Stimulated activated CD8-positive, alpha-beta memory T cell treated with anti-CD3 and anti-CD28 coated beads, Interleukin-15, amount 100 ng/mL, for 4 hours (primary cell): ENCODE data around the gene MRPL22.
"Not testable (repeated sequence)": the region's sequence is repeated elsewhere in the genome, so short reads cannot be mapped to it uniquely, and the experiment has no call there.

Experiments
- DNase-seq, 2 donors: peaks; one replicate each; pipeline ENCODE4 v3.0.0-alpha.2; 2020; ENCODE audit warnings: low read depth in 2 of 2

The MRPL22 gene

GRCh38 chr5:154940375-154940771, 500 bp upstream of the MRPL22 start:
- DNase-seq = no peak

DNA sequence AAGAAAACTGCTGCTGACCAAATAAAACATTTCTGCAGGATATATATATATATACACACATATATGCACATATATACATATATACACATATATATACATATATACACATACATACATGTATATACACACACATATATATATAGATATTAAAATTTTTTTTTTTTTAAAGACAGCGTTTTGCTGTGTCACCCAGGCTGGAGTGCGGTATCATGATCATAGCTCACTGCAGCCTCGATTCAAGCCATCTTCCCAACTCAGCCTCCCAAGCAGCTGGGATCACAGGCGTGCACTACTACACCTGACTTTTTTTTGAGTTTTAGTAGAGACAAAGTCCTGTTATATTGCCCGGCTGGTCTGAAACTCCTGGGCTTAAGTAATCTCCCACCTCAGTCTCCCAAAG, 2.7 kb downstream of the MRPL22 start:
- no peak for DNase-seq

GRCh38 chr5:154944716-154945115, 3.8 kb downstream of the MRPL22 start:
- DNase-seq = no peak

GRCh38 chr5:154945695-154946301, 4.9 kb downstream of the MRPL22 start:
- no peak for DNase-seq

DNA sequence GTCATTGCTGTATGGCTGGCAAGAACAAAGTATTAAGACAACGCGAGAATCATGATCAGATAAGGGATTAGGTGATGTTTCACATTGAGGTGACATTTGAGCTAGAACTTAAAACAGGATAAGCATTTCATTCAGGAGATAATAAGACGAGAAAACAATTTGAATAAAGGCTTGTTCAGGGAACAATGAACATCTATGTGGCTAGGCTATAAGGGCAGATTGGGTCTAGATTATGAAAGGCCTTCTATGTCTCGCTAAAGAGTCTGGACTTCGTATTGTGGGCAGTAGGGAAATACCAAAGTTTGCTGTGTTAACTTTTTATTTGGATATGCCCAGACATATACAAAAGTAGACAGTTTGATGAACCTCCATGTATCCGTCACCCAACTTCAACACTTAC, 6.9 kb downstream of the MRPL22 start:
- DNase-seq = no peak

DNA sequence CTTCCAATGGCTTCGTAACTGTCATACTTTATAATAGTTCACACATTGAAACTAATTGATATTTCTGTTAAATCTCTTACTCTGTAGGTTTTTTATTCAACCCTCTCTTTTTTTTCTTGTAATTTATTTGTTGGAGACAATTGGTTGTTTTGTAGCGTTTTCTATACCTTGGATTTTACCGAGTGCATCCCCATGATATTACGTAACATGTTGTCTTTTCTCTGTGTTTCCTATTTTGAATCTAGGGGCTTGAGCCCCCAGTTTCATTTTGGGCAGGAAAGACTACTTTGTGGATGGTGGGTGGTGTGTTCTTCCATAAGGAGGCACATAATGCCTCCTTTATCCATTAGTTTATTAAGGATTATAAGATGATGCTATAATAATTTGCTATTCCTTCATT, 7.4 kb downstream of the MRPL22 start:
- DNase-seq = no peak

GRCh38 chr5:154949781-154950180, 8.9 kb downstream of the MRPL22 start:
- no peak for DNase-seq

- DNase-seq = no peak
These were observed 15.8 kb downstream of the MRPL22 start for GRCh38 chr5:154956712-154957111.

GRCh38 chr5:154962494-154962893, 21.6 kb downstream of the MRPL22 start:
- no peak for DNase-seq

GRCh38 chr5:154966081-154966841, 25.4 kb downstream of the MRPL22 start:
- DNase-seq = no peak

DNA sequence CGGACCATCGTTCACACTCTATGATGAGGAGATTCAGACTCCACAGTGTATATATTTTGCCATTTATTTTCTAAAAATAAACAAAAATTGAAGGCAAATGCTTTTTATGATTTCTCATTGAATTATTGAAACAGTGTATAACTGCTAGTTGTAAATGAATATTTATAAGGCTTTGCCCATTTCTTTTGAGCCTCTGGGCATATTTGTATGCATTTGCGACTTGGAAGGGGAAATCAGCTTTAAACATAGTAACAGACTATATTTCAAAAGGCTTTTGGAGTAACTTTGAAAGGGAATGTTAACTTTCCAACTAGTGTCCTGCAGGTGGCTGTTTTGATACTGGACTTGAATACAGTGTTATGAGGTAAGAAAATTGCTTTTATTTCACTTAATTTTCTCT, 26.0 kb downstream of the MRPL22 start:
- DNase-seq = no peak

- DNase-seq = no peak
These were observed 26.6 kb downstream of the MRPL22 start for GRCh38 chr5:154967421-154968024.

- DNase-seq = no peak
These were observed 28.1 kb downstream of the MRPL22 start for GRCh38 chr5:154968953-154969352.

GRCh38 chr5:154970759-154971158, 29.9 kb downstream of the MRPL22 start:
- DNase-seq = no peak

DNA sequence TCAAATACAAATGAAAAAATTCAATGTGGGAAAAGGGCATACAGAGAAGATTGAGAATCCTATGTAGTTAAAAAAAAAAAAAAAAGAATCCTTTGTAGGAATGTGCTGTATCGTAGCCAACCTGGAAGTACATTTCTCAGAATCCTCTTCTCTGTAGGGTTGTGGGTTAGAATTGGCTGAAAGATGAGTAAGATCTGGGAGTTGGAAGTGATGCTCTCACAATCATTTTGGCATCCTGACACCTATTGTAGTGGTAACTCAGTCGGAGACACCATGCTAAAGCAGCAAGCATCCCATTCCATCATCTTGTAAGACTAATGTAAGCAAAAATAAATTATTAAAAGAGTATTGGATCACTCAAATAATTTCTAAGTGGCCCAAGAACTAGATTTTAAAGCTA, 30.6 kb downstream of the MRPL22 start:
- no peak for DNase-seq

GRCh38 chr5:154972476-154973080, 31.7 kb downstream of the MRPL22 start:
- no peak for DNase-seq

DNA sequence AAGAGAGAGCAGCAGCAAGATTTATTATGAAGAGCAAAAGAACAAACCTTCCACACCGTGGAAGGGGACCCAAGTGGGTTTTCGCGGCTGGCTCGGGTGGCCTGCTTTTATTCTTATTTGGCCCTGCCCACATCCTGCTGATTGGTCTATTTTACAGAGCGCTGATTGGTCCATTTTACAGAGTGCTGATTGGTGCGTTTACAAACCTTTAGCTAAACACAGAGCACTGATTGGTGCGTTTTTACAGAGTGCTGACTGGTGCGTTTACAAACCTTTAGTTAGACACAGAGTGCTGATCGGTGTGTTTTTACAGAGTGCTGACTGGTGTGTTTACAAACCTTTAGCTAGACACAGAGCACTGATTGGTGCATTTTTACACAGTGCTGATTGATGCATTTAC, 35.2 kb downstream of the MRPL22 start:
- DNase-seq = not testable (repeated sequence)

- no peak for DNase-seq
These were observed 36.5 kb downstream of the MRPL22 start for GRCh38 chr5:154977409-154977808.

- not testable (repeated sequence) for DNase-seq
These were observed 37.4 kb downstream of the MRPL22 start for GRCh38 chr5:154978294-154978693.

GRCh38 chr5:154984946-154985516, 44.2 kb downstream of the MRPL22 start:
- DNase-seq = no peak

- DNase-seq = no peak
These were observed 45.3 kb downstream of the MRPL22 start for GRCh38 chr5:154986151-154986550.

DNA sequence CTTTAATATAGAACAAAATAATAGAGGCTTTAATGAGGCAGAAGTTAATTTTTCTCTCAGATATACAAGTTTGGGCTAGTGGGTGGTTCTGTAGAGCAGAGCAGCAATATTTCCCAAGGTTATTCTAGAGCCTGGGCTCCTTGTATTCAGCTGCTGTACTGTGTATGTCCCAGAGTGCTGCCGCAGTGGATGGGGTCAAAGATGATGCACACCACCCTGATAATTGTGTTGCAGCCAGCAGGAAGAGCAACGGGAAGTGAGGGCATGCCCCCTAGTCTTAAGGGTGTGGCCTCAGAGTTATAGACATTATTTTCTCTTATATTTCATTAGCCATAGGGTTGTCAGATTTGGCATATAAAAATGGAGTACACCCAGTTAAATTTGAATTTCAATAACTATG, 48.8 kb downstream of the MRPL22 start:
- DNase-seq = no peak
